Endothelial cell of umbilical vein (primary cell): ENCODE data around the gene TRMT11.

Source experiments
- FOS ChIP-seq: IDR thresholded peaks from 2 replicates; pipeline ENCODE4 v1.6.1; 2011; ENCODE audit warnings: mild to moderate bottlenecking, low read length, moderate library complexity, borderline replicate concordance; ENCODE audit not compliant: insufficient read depth
- TF ChIP-seq, protein P1 (sequence below), 2 donors: IDR thresholded peaks; 1 replicate in 1 of 2; 2 replicates in 1 of 2; pipeline ENCODE4 v1.5.1; 2011; ENCODE audit warnings: low read length in 2 of 2, mild to moderate bottlenecking in 2 of 2, moderate library complexity in 2 of 2, control low read depth in 1 of 2, inconsistent platforms in 1 of 2, low read depth in 1 of 2; ENCODE audit not compliant: insufficient read depth in 1 of 2; ENCODE audit errors: extremely low read depth in 1 of 2

DNA sequence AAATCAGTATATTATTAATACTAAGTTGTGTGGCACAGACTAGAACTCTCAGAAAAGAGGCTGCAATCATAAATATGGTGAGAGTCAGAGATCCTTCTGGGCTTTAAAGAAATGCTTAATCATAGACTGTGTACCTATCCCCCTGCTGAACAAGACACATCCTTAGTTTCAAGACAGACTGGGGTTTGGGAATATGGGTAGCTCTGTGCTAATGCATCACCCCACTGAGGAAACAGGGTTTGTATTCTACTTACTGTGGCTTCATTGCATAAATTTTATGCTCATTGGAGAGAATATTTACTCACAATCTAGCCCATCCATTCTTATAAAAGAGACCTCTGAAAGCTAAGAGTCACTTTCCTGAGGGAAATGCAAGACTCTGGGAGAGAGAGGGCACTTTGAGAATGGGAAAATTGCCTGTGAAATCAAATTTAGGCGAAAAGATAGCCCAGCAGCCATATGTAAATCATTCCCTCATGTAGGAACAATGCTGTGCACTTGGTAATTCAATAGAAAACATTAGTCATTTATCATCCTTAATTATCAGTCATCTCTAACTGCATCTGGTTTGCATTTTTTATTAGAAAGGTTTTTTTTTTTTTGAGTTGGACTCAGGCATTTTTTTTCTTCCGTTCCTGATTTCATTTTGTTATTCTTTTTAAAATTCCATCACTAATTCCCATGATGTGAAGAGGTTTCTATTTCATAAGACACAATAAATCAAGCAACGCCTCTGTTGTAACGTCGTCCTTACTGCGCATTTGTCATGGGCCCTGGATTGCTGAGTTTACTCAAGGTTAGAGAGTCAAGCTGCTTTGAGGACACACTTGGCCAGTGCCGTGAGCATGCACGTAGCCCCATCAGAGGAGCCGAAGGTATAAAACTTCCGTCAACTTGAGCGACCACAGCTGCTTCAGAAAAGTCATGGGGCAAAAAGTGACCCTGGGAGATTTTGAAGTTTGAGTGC lies 91.8 kb downstream of the TRMT11 start:
- no peak for TF ChIP-seq FOS
- TF ChIP-seq, protein P1, sequence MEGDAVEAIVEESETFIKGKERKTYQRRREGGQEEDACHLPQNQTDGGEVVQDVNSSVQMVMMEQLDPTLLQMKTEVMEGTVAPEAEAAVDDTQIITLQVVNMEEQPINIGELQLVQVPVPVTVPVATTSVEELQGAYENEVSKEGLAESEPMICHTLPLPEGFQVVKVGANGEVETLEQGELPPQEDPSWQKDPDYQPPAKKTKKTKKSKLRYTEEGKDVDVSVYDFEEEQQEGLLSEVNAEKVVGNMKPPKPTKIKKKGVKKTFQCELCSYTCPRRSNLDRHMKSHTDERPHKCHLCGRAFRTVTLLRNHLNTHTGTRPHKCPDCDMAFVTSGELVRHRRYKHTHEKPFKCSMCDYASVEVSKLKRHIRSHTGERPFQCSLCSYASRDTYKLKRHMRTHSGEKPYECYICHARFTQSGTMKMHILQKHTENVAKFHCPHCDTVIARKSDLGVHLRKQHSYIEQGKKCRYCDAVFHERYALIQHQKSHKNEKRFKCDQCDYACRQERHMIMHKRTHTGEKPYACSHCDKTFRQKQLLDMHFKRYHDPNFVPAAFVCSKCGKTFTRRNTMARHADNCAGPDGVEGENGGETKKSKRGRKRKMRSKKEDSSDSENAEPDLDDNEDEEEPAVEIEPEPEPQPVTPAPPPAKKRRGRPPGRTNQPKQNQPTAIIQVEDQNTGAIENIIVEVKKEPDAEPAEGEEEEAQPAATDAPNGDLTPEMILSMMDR (IDR thresholded peaks at IDR 0.05; ENCODE audit: extremely low read depth in 1 of 2, insufficient read depth in 1 of 2, low read depth in 1 of 2, low read length in 2 of 2): no peak
